Neural cell (in vitro differentiated cells): ENCODE measurements around the gene GPR21. TPM values are rescaled to one million over a fixed set of nuclear protein-coding genes. Genes with fewer than 3 reads are reported as not detected.

Experiments
- H2AFZ ChIP-seq: fragments of 200-600, 300-800 bp; sonication (generic), shearing (Covaris generic); 2 replicates; pipeline ENCODE4 v1.6.0; 2014; ENCODE audit warnings: low read depth, mild to moderate bottlenecking, antibody characterized with exemption, low read length, moderate library complexity
- H3F3A ChIP-seq: fragments of 200-600 bp; shearing (Covaris generic); 2 replicates; pipeline ENCODE4 v1.6.1; 2016; ENCODE audit warnings: mild to moderate bottlenecking, moderate library complexity, mixed read lengths, antibody characterized with exemption, low read length; ENCODE audit not compliant: insufficient read depth, poor library complexity, severe bottlenecking
- H3K27ac ChIP-seq: fragments of 200-600, 300-800 bp; sonication (generic), shearing (Covaris generic); 2 replicates; pipeline ENCODE4 v1.5.1; 2014; ENCODE audit warnings: mild to moderate bottlenecking, low read length, moderate library complexity
- H3K27me3 ChIP-seq: fragments of 300-800, 200-600 bp; sonication (generic), shearing (Covaris generic); 2 replicates; pipeline ENCODE4 v1.6.0; 2014; ENCODE audit warnings: mild to moderate bottlenecking, low read depth, low read length, moderate library complexity; ENCODE audit not compliant: insufficient read depth
- H3K36me3 ChIP-seq: fragments of 300-800, 200-600 bp; sonication (generic), shearing (Covaris generic); 2 replicates; pipeline ENCODE4 v1.5.1; 2014; ENCODE audit warnings: mild to moderate bottlenecking, antibody characterized with exemption, low read length, moderate library complexity; ENCODE audit not compliant: insufficient read depth
- H3K4me2 ChIP-seq: fragments of 300-800, 200-600 bp; sonication (generic), shearing (Covaris generic); 2 replicates; pipeline ENCODE4 v1.6.0; 2014; ENCODE audit warnings: mild to moderate bottlenecking, low read length
- H3K4me3 ChIP-seq: fragments of 300-800, 200-600 bp; sonication (generic), shearing (Covaris generic); 2 replicates; pipeline ENCODE4 v1.5.1; 2014; ENCODE audit warnings: mild to moderate bottlenecking, low read length, moderate library complexity
- H3K79me2 ChIP-seq: fragments of 200-600 bp; shearing (Covaris generic); replicated peaks from 2 replicates; pipeline ENCODE4 v1.6.0; 2014; ENCODE audit warnings: mild to moderate bottlenecking, low read length, moderate library complexity; ENCODE audit not compliant: insufficient read depth
- H3K9ac ChIP-seq: fragments of 300-800, 200-600 bp; sonication (generic), shearing (Covaris generic); 2 replicates; pipeline ENCODE4 v1.6.1; 2016; ENCODE audit warnings: mild to moderate bottlenecking, low read length, mixed read lengths
- H3K9me2 ChIP-seq: fragments of 200-600 bp; shearing (Covaris generic); 2 replicates; pipeline ENCODE4 v1.6.1; 2016; ENCODE audit warnings: mild to moderate bottlenecking, low read length, mixed read lengths; ENCODE audit not compliant: insufficient read depth
- H3K9me3 ChIP-seq: fragments of 200-600, 300-800 bp; sonication (generic), shearing (Covaris generic); 2 replicates; pipeline ENCODE4 v1.6.1; 2016; ENCODE audit warnings: mild to moderate bottlenecking, mixed run types, low read length, moderate library complexity, mixed read lengths
- H4K20me1 ChIP-seq: fragments of 200-600 bp; shearing (Covaris generic); 2 replicates; pipeline ENCODE4 v1.6.1; 2016; ENCODE audit warnings: mild to moderate bottlenecking, mixed run types; ENCODE audit not compliant: insufficient read depth
- EP300 ChIP-seq: fragments of 450-650 bp; conservative IDR thresholded peaks from 2 replicates; pipeline ENCODE4 v1.6.1; 2014; ENCODE audit warnings: antibody characterized with exemption, mild to moderate bottlenecking, moderate library complexity; ENCODE audit not compliant: poor library complexity, severe bottlenecking
- EZH2 ChIP-seq: fragments of 200-600, 300-800 bp; shearing (Covaris generic), sonication (generic); IDR thresholded peaks from 2 replicates; pipeline ENCODE4 v1.6.1; 2014; ENCODE audit warnings: antibody characterized with exemption, low read length, borderline replicate concordance, mild to moderate bottlenecking; ENCODE audit not compliant: insufficient read depth, poor library complexity, severe bottlenecking
- MXI1 ChIP-seq: fragments of 450-650 bp; conservative IDR thresholded peaks from 2 replicates; pipeline ENCODE4 v1.6.1; 2014; ENCODE audit warnings: antibody characterized with exemption, mild to moderate bottlenecking; ENCODE audit not compliant: poor library complexity, severe bottlenecking
- POLR2AphosphoS5 ChIP-seq: IDR thresholded peaks from 2 replicates; pipeline ENCODE4 v1.6.1; 2012
- RAD21 ChIP-seq: fragments of 450-650 bp; conservative IDR thresholded peaks from 2 replicates; pipeline ENCODE4 v1.6.1; 2014; ENCODE audit warnings: antibody characterized with exemption, mild to moderate bottlenecking, moderate library complexity
- SMC3 ChIP-seq: fragments of 450-650 bp; conservative IDR thresholded peaks from 2 replicates; pipeline ENCODE4 v1.6.1; 2014; ENCODE audit warnings: antibody characterized with exemption, mild to moderate bottlenecking, moderate library complexity; ENCODE audit not compliant: poor library complexity
- TAF1 ChIP-seq: IDR thresholded peaks from 2 replicates; pipeline ENCODE4 v1.6.1; 2012; ENCODE audit warnings: low read depth
- polyA plus RNA-seq: library from polyadenylated mRNA; depleted of rRNA; stranded (reverse); fragments of >200 nt; gene quantifications from 2 replicates; pipeline ENCODE4 v1.2.3, GENCODE V29; 2014
- TF ChIP-seq, protein P1 (sequence below): IDR thresholded peaks from 2 replicates; pipeline ENCODE4 v1.6.1; 2012; ENCODE audit warnings: borderline replicate concordance
- TF ChIP-seq, protein P2 (sequence below): fragments of 450-650 bp; IDR thresholded peaks from 2 replicates; pipeline ENCODE4 v1.5.1; 2014; ENCODE audit warnings: antibody characterized with exemption, mild to moderate bottlenecking, moderate library complexity; ENCODE audit not compliant: poor library complexity, severe bottlenecking

The GPR21 gene
- polyA plus RNA-seq, 1 donor from 2014 or later = 2.2 TPM

DNA sequence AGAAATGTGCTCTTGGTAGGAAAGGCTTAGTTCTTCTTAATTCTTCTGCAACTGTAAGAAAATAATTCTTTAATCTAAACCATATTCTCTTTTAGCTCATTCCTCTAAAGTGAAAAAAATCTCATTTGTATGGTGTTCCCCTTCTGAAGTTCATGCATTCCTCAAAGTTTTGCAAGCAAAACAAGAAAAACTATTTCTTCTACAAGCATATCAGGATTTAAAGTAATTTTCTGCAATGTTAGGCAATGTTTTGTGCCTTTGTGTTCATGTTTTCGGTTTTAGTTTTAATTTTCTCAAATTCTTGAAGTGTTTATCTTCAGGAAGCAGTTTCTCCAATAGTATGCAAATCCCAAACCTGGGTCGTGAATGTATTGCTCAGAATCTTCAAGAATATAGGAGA lies 12.7 kb upstream of the GPR21 start:
- no peak for TF ChIP-seq EZH2
- TF ChIP-seq, protein P1, sequence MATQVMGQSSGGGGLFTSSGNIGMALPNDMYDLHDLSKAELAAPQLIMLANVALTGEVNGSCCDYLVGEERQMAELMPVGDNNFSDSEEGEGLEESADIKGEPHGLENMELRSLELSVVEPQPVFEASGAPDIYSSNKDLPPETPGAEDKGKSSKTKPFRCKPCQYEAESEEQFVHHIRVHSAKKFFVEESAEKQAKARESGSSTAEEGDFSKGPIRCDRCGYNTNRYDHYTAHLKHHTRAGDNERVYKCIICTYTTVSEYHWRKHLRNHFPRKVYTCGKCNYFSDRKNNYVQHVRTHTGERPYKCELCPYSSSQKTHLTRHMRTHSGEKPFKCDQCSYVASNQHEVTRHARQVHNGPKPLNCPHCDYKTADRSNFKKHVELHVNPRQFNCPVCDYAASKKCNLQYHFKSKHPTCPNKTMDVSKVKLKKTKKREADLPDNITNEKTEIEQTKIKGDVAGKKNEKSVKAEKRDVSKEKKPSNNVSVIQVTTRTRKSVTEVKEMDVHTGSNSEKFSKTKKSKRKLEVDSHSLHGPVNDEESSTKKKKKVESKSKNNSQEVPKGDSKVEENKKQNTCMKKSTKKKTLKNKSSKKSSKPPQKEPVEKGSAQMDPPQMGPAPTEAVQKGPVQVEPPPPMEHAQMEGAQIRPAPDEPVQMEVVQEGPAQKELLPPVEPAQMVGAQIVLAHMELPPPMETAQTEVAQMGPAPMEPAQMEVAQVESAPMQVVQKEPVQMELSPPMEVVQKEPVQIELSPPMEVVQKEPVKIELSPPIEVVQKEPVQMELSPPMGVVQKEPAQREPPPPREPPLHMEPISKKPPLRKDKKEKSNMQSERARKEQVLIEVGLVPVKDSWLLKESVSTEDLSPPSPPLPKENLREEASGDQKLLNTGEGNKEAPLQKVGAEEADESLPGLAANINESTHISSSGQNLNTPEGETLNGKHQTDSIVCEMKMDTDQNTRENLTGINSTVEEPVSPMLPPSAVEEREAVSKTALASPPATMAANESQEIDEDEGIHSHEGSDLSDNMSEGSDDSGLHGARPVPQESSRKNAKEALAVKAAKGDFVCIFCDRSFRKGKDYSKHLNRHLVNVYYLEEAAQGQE = no peak
- TF ChIP-seq TAF1 = no peak
- TF ChIP-seq MXI1 = no peak
- TF ChIP-seq RAD21 = no peak
- TF ChIP-seq POLR2AphosphoS5 = no peak
- no peak for TF ChIP-seq EP300
- TF ChIP-seq SMC3 = no peak
- TF ChIP-seq, protein P2, sequence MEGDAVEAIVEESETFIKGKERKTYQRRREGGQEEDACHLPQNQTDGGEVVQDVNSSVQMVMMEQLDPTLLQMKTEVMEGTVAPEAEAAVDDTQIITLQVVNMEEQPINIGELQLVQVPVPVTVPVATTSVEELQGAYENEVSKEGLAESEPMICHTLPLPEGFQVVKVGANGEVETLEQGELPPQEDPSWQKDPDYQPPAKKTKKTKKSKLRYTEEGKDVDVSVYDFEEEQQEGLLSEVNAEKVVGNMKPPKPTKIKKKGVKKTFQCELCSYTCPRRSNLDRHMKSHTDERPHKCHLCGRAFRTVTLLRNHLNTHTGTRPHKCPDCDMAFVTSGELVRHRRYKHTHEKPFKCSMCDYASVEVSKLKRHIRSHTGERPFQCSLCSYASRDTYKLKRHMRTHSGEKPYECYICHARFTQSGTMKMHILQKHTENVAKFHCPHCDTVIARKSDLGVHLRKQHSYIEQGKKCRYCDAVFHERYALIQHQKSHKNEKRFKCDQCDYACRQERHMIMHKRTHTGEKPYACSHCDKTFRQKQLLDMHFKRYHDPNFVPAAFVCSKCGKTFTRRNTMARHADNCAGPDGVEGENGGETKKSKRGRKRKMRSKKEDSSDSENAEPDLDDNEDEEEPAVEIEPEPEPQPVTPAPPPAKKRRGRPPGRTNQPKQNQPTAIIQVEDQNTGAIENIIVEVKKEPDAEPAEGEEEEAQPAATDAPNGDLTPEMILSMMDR = no peak
- H2AFZ ChIP-seq = no peak overlapping the region
- no peaks in the 10 kb centered on the region for H3K9me2 ChIP-seq
- H3F3A ChIP-seq = no peaks in the 10 kb centered on the region
- no peaks in the 10 kb centered on the region for H3K79me2 ChIP-seq
- H3K4me2 ChIP-seq = no peak overlapping the region
- no peak overlapping the region for H3K27ac ChIP-seq
- no peaks in the 10 kb centered on the region for H3K9me3 ChIP-seq
- H4K20me1 ChIP-seq = no peaks in the 10 kb centered on the region
- H3K9ac ChIP-seq = no peak overlapping the region
- H3K27me3 ChIP-seq = no peaks in the 10 kb centered on the region
- H3K4me3 ChIP-seq = no peak overlapping the region
- peaks cover 10% of the 10 kb centered on the region for H3K36me3 ChIP-seq

DNA sequence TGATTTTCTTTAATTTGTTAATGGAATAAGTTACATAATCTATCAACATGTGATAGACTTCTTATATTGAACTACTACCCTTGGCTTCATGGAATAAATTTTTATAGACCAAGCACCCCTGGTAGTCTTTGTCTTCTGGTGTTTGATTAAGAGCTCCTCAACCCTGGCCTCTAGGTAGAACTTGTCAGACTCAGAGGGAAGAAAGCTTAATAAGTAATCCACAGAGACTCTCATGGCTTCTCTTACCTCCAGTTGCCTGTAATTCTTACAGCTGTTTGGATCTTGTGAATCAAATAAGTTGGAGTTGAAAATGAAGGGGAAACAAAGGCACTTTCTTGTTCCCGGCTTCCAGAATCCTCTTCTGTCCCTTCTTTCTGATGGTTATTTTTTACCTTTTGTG lies 7.0 kb upstream of the GPR21 start:
- Histone ChIP-seq H2AFZ (no peak overlapping the region), H3F3A (no peaks in the 10 kb centered on the region)

More for the DNA sequence above, 7.0 kb upstream of the GPR21 start:
- no peak overlapping the region for H3K27ac ChIP-seq
- no peaks in the 10 kb centered on the region for H4K20me1 ChIP-seq
- no peaks in the 10 kb centered on the region for H3K27me3 ChIP-seq
- H3K9me2 ChIP-seq = no peaks in the 10 kb centered on the region
- H3K9me3 ChIP-seq = no peaks in the 10 kb centered on the region
- TF ChIP-seq SMC3 = no peak
- TF ChIP-seq EP300 = no peak
- TF ChIP-seq RAD21 = no peak
- TF ChIP-seq, protein P1 = no peak
- no peak for TF ChIP-seq MXI1
- TF ChIP-seq, protein P2 = no peak
- TF ChIP-seq EZH2 = no peak
- no peak for TF ChIP-seq TAF1
- TF ChIP-seq POLR2AphosphoS5 = no peak
- H3K9ac ChIP-seq = no peak overlapping the region
- no peaks in the 10 kb centered on the region for H3K79me2 ChIP-seq
- no peak overlapping the region for H3K4me2 ChIP-seq
- no peak overlapping the region for H3K4me3 ChIP-seq
- H3K36me3 ChIP-seq = peaks cover 10% of the 10 kb centered on the region
